Suprapubic skin (tissue), 3 donors: ENCODE measurements around the gene KLF6.

ENCODE experiments used
- EP300 ChIP-seq: sonication (generic); formaldehyde crosslinking; IDR thresholded peaks from one replicate; pipeline ENCODE4 v1.6.1; 2017; ENCODE audit warnings: antibody characterized with exemption
- POLR2A ChIP-seq, 2 donors: fragments of 450-650 bp; IDR thresholded peaks; one replicate each; pipeline ENCODE4 v1.6.1; 2017; ENCODE audit warnings: antibody characterized with exemption in 2 of 2, mild to moderate bottlenecking in 2 of 2, moderate library complexity in 2 of 2
- TF ChIP-seq, protein P1 (sequence below), 2 donors: fragments of 200-600 bp in 1 of 2; fragments of 450-650 bp in 1 of 2; sonication (generic) in 1 of 2; IDR thresholded peaks; one replicate each; pipeline ENCODE4 v1.5.1; 2016 to 2019; ENCODE audit warnings: antibody characterized with exemption in 2 of 2, mild to moderate bottlenecking in 1 of 2, moderate library complexity in 1 of 2

DNA sequence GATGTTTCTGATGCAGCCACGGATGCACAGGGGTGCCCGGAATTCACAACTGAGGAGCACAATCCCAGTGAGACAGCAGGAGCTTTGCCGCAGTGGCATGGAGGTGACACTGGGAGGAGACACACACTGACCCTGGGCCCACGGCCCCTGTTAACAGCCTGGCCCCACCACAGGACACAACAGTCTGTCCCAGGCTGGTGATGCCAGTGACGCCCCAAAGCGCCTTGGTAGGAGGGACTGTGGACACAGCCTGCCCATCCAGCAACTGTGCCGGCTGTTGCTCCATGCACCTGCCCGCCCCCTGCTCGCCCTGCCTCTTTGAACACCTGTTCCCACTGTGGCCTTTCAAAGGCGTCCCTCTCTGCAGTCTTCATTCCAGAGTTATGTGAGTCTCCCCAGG, 49.8 kb downstream of the KLF6 start:
- TF ChIP-seq, protein P1, sequence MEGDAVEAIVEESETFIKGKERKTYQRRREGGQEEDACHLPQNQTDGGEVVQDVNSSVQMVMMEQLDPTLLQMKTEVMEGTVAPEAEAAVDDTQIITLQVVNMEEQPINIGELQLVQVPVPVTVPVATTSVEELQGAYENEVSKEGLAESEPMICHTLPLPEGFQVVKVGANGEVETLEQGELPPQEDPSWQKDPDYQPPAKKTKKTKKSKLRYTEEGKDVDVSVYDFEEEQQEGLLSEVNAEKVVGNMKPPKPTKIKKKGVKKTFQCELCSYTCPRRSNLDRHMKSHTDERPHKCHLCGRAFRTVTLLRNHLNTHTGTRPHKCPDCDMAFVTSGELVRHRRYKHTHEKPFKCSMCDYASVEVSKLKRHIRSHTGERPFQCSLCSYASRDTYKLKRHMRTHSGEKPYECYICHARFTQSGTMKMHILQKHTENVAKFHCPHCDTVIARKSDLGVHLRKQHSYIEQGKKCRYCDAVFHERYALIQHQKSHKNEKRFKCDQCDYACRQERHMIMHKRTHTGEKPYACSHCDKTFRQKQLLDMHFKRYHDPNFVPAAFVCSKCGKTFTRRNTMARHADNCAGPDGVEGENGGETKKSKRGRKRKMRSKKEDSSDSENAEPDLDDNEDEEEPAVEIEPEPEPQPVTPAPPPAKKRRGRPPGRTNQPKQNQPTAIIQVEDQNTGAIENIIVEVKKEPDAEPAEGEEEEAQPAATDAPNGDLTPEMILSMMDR (IDR thresholded peaks at IDR 0.05), result no peak
- TF ChIP-seq POLR2A (IDR thresholded peaks at IDR 0.05), result no peak
- TF ChIP-seq EP300, result no peak
